HG03159 (cell line): ENCODE results near the gene ANKRD61.
A peak's percentile ranks its signal among the peaks of the same experiment; 100 is the strongest.
"Not testable (repeated sequence)": the region's sequence is repeated elsewhere in the genome, so short reads cannot be mapped to it uniquely, and the experiment has no call there.

ENCODE experiments used
- ATAC-seq: cut with Tn5 transposase; IDR thresholded peaks from one replicate; pipeline ENCODE4 v1.9.1; 2021; ENCODE audit warnings: mild to moderate bottlenecking, moderate library complexity; ENCODE audit not compliant: unreplicated experiment

Gene ANKRD61

GRCh38 chr7:6030988-6031387 lies at the start of gene ANKRD61:
Gene ANKRD61 (plus strand): TSS chr7:6031376. CDS start chr7:6031376, 0 bp downstream.
- ATAC-seq = no peak

- not testable (repeated sequence) for ATAC-seq
These were observed 44.1 kb upstream of the ANKRD61 start for GRCh38 chr7:5987061-5987460.

GRCh38 chr7:5997210-5997808 lies 33.9 kb upstream of the ANKRD61 start:
- ATAC-seq = no peak

- no peak for ATAC-seq
These were observed 23.8 kb upstream of the ANKRD61 start for GRCh38 chr7:6007386-6007785.

- ATAC-seq = not testable (repeated sequence)
These were observed 23.2 kb upstream of the ANKRD61 start for GRCh38 chr7:6007835-6008590.

GRCh38 chr7:6008668-6009611 lies 22.2 kb upstream of the ANKRD61 start, which contains the start of the genes AIMP2 and PMS2:
Gene AIMP2 (plus strand): TSS chr7:6009272. CDS start chr7:6009364, 92 bp downstream.
Gene PMS2 (minus strand): TSS chr7:6009049. CDS start chr7:6009019, 30 bp downstream.
- peak; percentile 92 for ATAC-seq

GRCh38 chr7:6010370-6010769 lies 20.8 kb upstream of the ANKRD61 start:
- ATAC-seq = not testable (repeated sequence)

GRCh38 chr7:6011541-6011940 lies 19.6 kb upstream of the ANKRD61 start:
- no peak for ATAC-seq

- no peak for ATAC-seq
These were observed 18.6 kb upstream of the ANKRD61 start for GRCh38 chr7:6012355-6013104.

- ATAC-seq = no peak
These were observed 15.1 kb upstream of the ANKRD61 start for GRCh38 chr7:6015917-6016652.

GRCh38 chr7:6016653-6016966 lies 14.6 kb upstream of the ANKRD61 start:
- no peak for ATAC-seq

GRCh38 chr7:6020371-6021286 lies 10.5 kb upstream of the ANKRD61 start:
- ATAC-seq = no peak

- no peak for ATAC-seq
These were observed 8.5 kb upstream of the ANKRD61 start for GRCh38 chr7:6022707-6023106.

GRCh38 chr7:6023974-6024435 lies 7.2 kb upstream of the ANKRD61 start:
- ATAC-seq = no peak

- ATAC-seq = peak; percentile 86
These were observed 5.0 kb upstream of the ANKRD61 start for GRCh38 chr7:6026011-6026819.

GRCh38 chr7:6026820-6027311 lies 4.3 kb upstream of the ANKRD61 start:
- no peak for ATAC-seq

GRCh38 chr7:6027806-6028365 lies 3.3 kb upstream of the ANKRD61 start:
- ATAC-seq = no peak
